Loucy (cell line): ENCODE results near the gene MYL12B.

Experiments
- CTCF ChIP-seq: fragments of 200-600 bp; sonication (generic); conservative IDR thresholded peaks from 2 replicates; pipeline ENCODE4 v1.5.1; 2014; ENCODE audit warnings: mild to moderate bottlenecking, antibody characterized with exemption, low read length
- EZH2phosphoT487 ChIP-seq: fragments of 200-600 bp; IDR thresholded peaks from 2 replicates; pipeline ENCODE4 v1.6.1; 2018; ENCODE audit warnings: antibody characterized with exemption, mild to moderate bottlenecking, moderate library complexity, borderline replicate concordance

GRCh38 chr18:3321133-3321812 lies 59.3 kb downstream of the MYL12B start:
- TF ChIP-seq CTCF (no peak), EZH2phosphoT487 (no peak)
